A549 (cell line): ENCODE measurements around the gene ZNF580. TPM values are rescaled to one million over a fixed set of nuclear protein-coding genes. Genes with fewer than 3 reads are reported as not detected.
A peak's percentile ranks its signal among the peaks of the same experiment; 100 is the strongest.

ENCODE experiments used
- CBX2 ChIP-seq: fragments of 200-600 bp; sonication (generic); IDR thresholded peaks from 2 replicates; pipeline ENCODE4 v1.6.1; 2016; ENCODE audit warnings: low read depth, mild to moderate bottlenecking, borderline replicate concordance
- CHD2 ChIP-seq: fragments of 150-350 bp; IDR thresholded peaks from 2 replicates; pipeline ENCODE4 v1.6.1; 2014; ENCODE audit warnings: low read length; ENCODE audit not compliant: partially characterized antibody
- FOSB ChIP-seq: fragments of 250-450 bp; sonication (Bioruptor Pico); IDR thresholded peaks from 2 replicates; pipeline ENCODE4 v1.5.0; 2020; ENCODE audit warnings: mild to moderate bottlenecking, moderate library complexity
- FOSL2 ChIP-seq, 2 experiments: fragments of 450-650 bp in 1 of 2; fragments of >200 bp in 1 of 2; sonication (Bioruptor Twin) in 1 of 2; formaldehyde crosslinking; IDR thresholded peaks; 2 replicates each; pipeline versions ENCODE4 v1.5.0 to v1.6.1; 2016 to 2020; ENCODE audit warnings: mild to moderate bottlenecking in 1 of 2, moderate library complexity in 1 of 2
- FOXS1 ChIP-seq: fragments of 250-450 bp; sonication (Bioruptor Pico); IDR thresholded peaks from 2 replicates; pipeline ENCODE4 v1.5.0; 2020; ENCODE audit warnings: mild to moderate bottlenecking, moderate library complexity
- HEYL ChIP-seq: fragments of 250-450 bp; sonication (Bioruptor Pico); IDR thresholded peaks from 2 replicates; pipeline ENCODE4 v1.8.0; 2021; ENCODE audit warnings: mild to moderate bottlenecking, moderate library complexity
- HOXB13 ChIP-seq: fragments of 250-450 bp; sonication (Bioruptor Pico); IDR thresholded peaks from 2 replicates; pipeline ENCODE4 v1.5.0; 2020; ENCODE audit warnings: low read depth, mild to moderate bottlenecking, moderate library complexity
- JUN ChIP-seq, 2 experiments: fragments of >200 bp; sonication (Bioruptor Twin); formaldehyde crosslinking; IDR thresholded peaks; 2 replicates in 1 of 2; 3 replicates in 1 of 2; pipeline ENCODE4 v1.6.1; 2016 to 2017
- KDM1A ChIP-seq: fragments of 200-600 bp; sonication (generic); IDR thresholded peaks from 2 replicates; pipeline ENCODE4 v1.6.1; 2016; ENCODE audit warnings: low read depth, mild to moderate bottlenecking
- MAZ ChIP-seq: fragments of 150-350 bp; IDR thresholded peaks from 2 replicates; pipeline ENCODE4 v1.6.1; 2014; ENCODE audit warnings: antibody characterized with exemption, low read depth, low read length, borderline replicate concordance
- NFE2L2 ChIP-seq: fragments of 150-350 bp; conservative IDR thresholded peaks from 2 replicates; pipeline ENCODE4 v1.6.1; 2014; ENCODE audit warnings: low read length
- NPAS2 ChIP-seq: fragments of 250-450 bp; sonication (Bioruptor Pico); IDR thresholded peaks from 2 replicates; pipeline ENCODE4 v1.8.0; 2022; ENCODE audit warnings: mild to moderate bottlenecking, moderate library complexity, borderline replicate concordance
- NR3C1 ChIP-seq: fragments of >200 bp; sonication (Bioruptor Twin); formaldehyde crosslinking; IDR thresholded peaks from 3 replicates; pipeline ENCODE4 v1.6.1; 2017
- POLR2AphosphoS2 ChIP-seq: conservative IDR thresholded peaks from 2 replicates; pipeline ENCODE4 v1.6.1; 2012; ENCODE audit warnings: low read length, improper control_type of control experiment, inconsistent platforms
- RARB ChIP-seq: fragments of 250-450 bp; sonication (Bioruptor Pico); IDR thresholded peaks from 2 replicates; pipeline ENCODE4 v1.8.0; 2021; ENCODE audit warnings: mild to moderate bottlenecking, moderate library complexity
- RFX5 ChIP-seq: fragments of 450-650 bp; IDR thresholded peaks from 2 replicates; pipeline ENCODE4 v1.7.1; 2014; ENCODE audit warnings: antibody characterized with exemption, mild to moderate bottlenecking, moderate library complexity
- RNF2 ChIP-seq: fragments of 200-600 bp; sonication (generic); IDR thresholded peaks from 2 replicates; pipeline ENCODE4 v1.6.1; 2016; ENCODE audit warnings: low read depth, mild to moderate bottlenecking, antibody characterized with exemption, moderate library complexity, borderline replicate concordance
- SREBF2 ChIP-seq: fragments of 450-650 bp; IDR thresholded peaks from 2 replicates; pipeline ENCODE4 v1.6.1; 2014; ENCODE audit warnings: mild to moderate bottlenecking, moderate library complexity
- TP53 ChIP-seq: fragments of 250-450 bp; sonication (Bioruptor Pico); IDR thresholded peaks from 2 replicates; pipeline ENCODE4 v1.5.0; 2021; ENCODE audit warnings: mild to moderate bottlenecking, moderate library complexity
- ZC3H11A ChIP-seq: fragments of 450-650 bp; IDR thresholded peaks from 2 replicates; pipeline ENCODE4 v1.6.1; 2014; ENCODE audit warnings: antibody characterized with exemption, mild to moderate bottlenecking
- polyA plus RNA-seq, 4 experiments: library from polyadenylated mRNA; depleted of rRNA in 3 of 4; stranded (reverse); fragments of >200 nt; fragmentation: RNase III in 1 of 4; extraction: RNeasy Plus Mini Kit Qiagen cat#74134 plus additional on column Dnase treatment in 1 of 4; gene quantifications; 2 replicates in 3 of 4; 3 replicates in 1 of 4; pipeline ENCODE4 v1.2.3, GENCODE V29; 2011 to 2017
- TF ChIP-seq, protein P1 (sequence below): fragments of >200 bp; sonication (Bioruptor Twin); formaldehyde crosslinking; IDR thresholded peaks from 3 replicates; pipeline ENCODE4 v1.5.1; 2016
- TF ChIP-seq, protein P2 (sequence below): fragments of 150-350 bp; IDR thresholded peaks from 2 replicates; pipeline ENCODE4 v1.6.1; 2014; ENCODE audit warnings: low read depth, mild to moderate bottlenecking, low read length
- TF ChIP-seq, protein P3 (sequence below): IDR thresholded peaks from 2 replicates; pipeline ENCODE4 v1.6.1; 2012
- TF ChIP-seq, protein P4 (sequence below): fragments of 200-600 bp; sonication (generic); IDR thresholded peaks from 2 replicates; pipeline ENCODE4 v1.6.1; 2016; ENCODE audit warnings: antibody characterized with exemption, mild to moderate bottlenecking, moderate library complexity

The ZNF580 gene
- polyA plus RNA-seq, 2 of the 4 experiments (the other 2 are of a cell fraction): 9.2 to 52.8 TPM

DNA sequence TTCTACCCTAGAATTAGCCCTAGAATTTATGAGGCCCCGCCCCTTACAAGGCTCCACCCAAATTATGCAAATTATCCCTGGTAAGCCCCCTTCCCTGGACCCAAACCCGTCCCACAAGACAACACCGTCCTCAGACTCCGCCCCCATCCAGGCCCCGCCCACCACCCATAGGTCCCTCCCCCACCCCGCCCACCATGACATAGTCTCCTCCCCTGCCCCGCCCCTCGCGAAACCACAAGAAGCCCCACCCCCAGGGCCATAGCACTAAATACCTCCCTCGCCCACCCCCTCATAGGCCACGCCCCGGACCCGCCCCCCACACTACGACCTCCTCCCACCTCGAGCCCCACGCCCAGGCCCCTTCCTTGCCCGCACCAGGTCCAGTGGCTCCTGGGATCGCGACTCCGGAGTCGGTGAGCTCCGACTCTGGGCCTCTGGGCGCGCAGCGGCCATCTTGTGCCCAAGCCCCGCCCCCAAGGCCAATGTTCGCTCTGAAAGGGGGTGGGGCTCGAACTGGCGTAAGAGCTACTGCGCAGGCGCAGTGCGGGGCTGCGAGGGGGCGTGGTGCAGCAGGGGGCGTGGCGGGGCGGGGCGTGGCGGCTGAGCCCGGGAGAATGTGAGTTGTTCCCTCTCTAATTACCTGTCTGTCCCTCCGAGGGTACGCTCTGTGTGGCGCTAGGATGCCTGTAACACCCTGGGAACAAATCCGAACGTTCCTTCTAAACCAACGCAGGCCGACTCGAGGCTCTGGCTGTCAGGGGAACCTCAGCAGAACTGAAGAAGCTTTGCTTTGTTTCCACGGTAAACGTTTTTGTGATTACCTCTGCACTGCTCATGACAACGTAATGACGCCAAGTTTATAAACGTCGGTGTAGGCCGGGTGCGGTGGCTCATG lies 16.4 kb upstream of the ZNF580 start, which contains the start of gene ZNF784 (continued):
- TF ChIP-seq, protein P1, sequence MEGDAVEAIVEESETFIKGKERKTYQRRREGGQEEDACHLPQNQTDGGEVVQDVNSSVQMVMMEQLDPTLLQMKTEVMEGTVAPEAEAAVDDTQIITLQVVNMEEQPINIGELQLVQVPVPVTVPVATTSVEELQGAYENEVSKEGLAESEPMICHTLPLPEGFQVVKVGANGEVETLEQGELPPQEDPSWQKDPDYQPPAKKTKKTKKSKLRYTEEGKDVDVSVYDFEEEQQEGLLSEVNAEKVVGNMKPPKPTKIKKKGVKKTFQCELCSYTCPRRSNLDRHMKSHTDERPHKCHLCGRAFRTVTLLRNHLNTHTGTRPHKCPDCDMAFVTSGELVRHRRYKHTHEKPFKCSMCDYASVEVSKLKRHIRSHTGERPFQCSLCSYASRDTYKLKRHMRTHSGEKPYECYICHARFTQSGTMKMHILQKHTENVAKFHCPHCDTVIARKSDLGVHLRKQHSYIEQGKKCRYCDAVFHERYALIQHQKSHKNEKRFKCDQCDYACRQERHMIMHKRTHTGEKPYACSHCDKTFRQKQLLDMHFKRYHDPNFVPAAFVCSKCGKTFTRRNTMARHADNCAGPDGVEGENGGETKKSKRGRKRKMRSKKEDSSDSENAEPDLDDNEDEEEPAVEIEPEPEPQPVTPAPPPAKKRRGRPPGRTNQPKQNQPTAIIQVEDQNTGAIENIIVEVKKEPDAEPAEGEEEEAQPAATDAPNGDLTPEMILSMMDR: no peak
- TF ChIP-seq NPAS2 (CRISPR knock-in tag) (no peak), ZC3H11A (no peak), RNF2 (no peak), FOSB (CRISPR knock-in tag) (peak; percentile 32; the same call in 1 of the 2 replicates), RFX5 (no peak), HEYL (CRISPR knock-in tag) (no peak), FOSL2 (IDR thresholded peaks at IDR 0.05) (no peak), FOSL2 (CRISPR knock-in tag; IDR thresholded peaks at IDR 0.05) (no peak), HOXB13 (no peak), MAZ (peak; percentile 39; the same call in 1 of the 2 replicates), RARB (CRISPR knock-in tag) (no peak), CHD2 (peak; percentile 45), POLR2AphosphoS2 (no peak), JUN (IDR thresholded peaks at IDR 0.05) (peak in 1 of 2 experiments; percentile 89; a peak in 3 of 5 replicates), CBX2 (no peak), FOXS1 (CRISPR knock-in tag) (no peak), NFE2L2 (no peak), TP53 (CRISPR knock-in tag) (0 out of 2 replicates have a peak, but pooled peaks have one; percentile 27), NR3C1 (no peak), KDM1A (no peak), SREBF2 (no peak)
- TF ChIP-seq, protein P2, sequence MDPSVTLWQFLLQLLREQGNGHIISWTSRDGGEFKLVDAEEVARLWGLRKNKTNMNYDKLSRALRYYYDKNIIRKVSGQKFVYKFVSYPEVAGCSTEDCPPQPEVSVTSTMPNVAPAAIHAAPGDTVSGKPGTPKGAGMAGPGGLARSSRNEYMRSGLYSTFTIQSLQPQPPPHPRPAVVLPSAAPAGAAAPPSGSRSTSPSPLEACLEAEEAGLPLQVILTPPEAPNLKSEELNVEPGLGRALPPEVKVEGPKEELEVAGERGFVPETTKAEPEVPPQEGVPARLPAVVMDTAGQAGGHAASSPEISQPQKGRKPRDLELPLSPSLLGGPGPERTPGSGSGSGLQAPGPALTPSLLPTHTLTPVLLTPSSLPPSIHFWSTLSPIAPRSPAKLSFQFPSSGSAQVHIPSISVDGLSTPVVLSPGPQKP: no peak
- TF ChIP-seq, protein P3, sequence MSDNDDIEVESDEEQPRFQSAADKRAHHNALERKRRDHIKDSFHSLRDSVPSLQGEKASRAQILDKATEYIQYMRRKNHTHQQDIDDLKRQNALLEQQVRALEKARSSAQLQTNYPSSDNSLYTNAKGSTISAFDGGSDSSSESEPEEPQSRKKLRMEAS: no peak; the same call in 1 of the 2 replicates
- TF ChIP-seq, protein P4, sequence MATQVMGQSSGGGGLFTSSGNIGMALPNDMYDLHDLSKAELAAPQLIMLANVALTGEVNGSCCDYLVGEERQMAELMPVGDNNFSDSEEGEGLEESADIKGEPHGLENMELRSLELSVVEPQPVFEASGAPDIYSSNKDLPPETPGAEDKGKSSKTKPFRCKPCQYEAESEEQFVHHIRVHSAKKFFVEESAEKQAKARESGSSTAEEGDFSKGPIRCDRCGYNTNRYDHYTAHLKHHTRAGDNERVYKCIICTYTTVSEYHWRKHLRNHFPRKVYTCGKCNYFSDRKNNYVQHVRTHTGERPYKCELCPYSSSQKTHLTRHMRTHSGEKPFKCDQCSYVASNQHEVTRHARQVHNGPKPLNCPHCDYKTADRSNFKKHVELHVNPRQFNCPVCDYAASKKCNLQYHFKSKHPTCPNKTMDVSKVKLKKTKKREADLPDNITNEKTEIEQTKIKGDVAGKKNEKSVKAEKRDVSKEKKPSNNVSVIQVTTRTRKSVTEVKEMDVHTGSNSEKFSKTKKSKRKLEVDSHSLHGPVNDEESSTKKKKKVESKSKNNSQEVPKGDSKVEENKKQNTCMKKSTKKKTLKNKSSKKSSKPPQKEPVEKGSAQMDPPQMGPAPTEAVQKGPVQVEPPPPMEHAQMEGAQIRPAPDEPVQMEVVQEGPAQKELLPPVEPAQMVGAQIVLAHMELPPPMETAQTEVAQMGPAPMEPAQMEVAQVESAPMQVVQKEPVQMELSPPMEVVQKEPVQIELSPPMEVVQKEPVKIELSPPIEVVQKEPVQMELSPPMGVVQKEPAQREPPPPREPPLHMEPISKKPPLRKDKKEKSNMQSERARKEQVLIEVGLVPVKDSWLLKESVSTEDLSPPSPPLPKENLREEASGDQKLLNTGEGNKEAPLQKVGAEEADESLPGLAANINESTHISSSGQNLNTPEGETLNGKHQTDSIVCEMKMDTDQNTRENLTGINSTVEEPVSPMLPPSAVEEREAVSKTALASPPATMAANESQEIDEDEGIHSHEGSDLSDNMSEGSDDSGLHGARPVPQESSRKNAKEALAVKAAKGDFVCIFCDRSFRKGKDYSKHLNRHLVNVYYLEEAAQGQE: no peak
